DND-41 (cell line): ENCODE measurements around the gene TTC28.

ENCODE experiments used
- EZH2 ChIP-seq: IDR thresholded peaks from 3 replicates; pipeline ENCODE4 v1.6.1; 2012; ENCODE audit warnings: borderline replicate concordance, low read depth, mild to moderate bottlenecking, moderate library complexity, low read length, inconsistent platforms; ENCODE audit not compliant: severe bottlenecking
- TF ChIP-seq, protein P1 (sequence below): IDR thresholded peaks from 2 replicates; pipeline ENCODE4 v1.5.1; 2012; ENCODE audit warnings: borderline replicate concordance, low read length, moderate library complexity, mild to moderate bottlenecking; ENCODE audit not compliant: poor library complexity, severe bottlenecking; ENCODE audit errors: extremely low read depth

DNA sequence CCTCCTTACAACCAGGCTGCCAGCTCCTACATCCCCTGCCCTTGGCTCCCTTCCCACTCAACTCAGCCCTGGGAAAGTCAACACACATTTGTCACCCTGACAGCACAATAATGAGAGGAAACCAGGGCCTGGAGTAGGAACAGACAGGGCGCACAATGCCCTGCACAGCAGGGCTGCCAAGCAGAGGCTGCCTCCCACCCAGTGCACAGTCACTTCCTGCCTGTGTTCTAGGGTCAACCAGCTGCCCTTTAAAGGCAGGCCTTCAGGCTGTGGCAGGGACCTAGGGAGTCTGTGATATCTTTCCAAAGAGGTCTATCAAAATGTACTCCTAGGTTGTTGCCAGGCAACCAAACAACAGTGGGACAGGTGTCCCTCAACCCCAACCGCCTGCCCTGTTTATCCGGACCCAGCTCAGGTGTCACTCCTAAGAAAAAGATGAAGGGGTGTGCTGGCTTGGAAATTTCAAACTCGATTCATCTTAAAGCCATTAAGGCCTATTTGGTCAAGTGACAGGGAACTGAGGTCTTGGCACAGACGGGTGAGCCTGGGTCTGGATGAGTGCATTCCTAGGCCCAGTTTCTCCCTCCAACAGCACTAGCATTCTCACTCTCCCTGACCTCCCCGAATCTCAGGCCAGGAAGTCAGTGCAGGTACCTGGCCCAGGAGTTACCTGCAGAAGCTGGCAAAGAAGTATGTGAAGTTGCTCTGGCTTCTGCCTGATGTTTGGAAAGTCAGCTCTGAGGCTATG is 650.3 kb downstream of the TTC28 start:
- TF ChIP-seq, protein P1, sequence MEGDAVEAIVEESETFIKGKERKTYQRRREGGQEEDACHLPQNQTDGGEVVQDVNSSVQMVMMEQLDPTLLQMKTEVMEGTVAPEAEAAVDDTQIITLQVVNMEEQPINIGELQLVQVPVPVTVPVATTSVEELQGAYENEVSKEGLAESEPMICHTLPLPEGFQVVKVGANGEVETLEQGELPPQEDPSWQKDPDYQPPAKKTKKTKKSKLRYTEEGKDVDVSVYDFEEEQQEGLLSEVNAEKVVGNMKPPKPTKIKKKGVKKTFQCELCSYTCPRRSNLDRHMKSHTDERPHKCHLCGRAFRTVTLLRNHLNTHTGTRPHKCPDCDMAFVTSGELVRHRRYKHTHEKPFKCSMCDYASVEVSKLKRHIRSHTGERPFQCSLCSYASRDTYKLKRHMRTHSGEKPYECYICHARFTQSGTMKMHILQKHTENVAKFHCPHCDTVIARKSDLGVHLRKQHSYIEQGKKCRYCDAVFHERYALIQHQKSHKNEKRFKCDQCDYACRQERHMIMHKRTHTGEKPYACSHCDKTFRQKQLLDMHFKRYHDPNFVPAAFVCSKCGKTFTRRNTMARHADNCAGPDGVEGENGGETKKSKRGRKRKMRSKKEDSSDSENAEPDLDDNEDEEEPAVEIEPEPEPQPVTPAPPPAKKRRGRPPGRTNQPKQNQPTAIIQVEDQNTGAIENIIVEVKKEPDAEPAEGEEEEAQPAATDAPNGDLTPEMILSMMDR, result no peak
- no peak for TF ChIP-seq EZH2
